AG04449 (cell line): ENCODE measurements around the gene CEP295NL.

Source experiments
- CTCF ChIA-PET: fragments of 350-600 bp; formaldehyde crosslinking; extraction: SDS; loops from one replicate; lab custom pipeline; 2021; ENCODE audit warnings: antibody characterized with exemption; lab: Yijun Ruan, JAX
- POLR2A ChIA-PET: fragments of 400-600, 350-600 bp; formaldehyde crosslinking; extraction: SDS; loops from one replicate; lab custom pipeline; 2020; ENCODE audit warnings: antibody characterized with exemption, inconsistent platforms; lab: Yijun Ruan, JAX
- DNase-seq: peaks from one replicate; pipeline ENCODE4 v3.0.0-alpha.2; 2010; ENCODE audit warnings: low read depth, low spot score
- H3K4me3 ChIP-seq: 2 replicates; pipeline ENCODE4 v1.5.1; 2011; ENCODE audit warnings: low read depth, mild to moderate bottlenecking, control low read depth, low read length
- TF ChIP-seq, protein P1 (sequence below): IDR thresholded peaks from one replicate; pipeline ENCODE4 v1.5.1; 2011; ENCODE audit warnings: mild to moderate bottlenecking, moderate library complexity, low read length, control low read depth, inconsistent platforms; ENCODE audit not compliant: insufficient read depth; ENCODE audit errors: missing control alignments

Gene CEP295NL

DNA sequence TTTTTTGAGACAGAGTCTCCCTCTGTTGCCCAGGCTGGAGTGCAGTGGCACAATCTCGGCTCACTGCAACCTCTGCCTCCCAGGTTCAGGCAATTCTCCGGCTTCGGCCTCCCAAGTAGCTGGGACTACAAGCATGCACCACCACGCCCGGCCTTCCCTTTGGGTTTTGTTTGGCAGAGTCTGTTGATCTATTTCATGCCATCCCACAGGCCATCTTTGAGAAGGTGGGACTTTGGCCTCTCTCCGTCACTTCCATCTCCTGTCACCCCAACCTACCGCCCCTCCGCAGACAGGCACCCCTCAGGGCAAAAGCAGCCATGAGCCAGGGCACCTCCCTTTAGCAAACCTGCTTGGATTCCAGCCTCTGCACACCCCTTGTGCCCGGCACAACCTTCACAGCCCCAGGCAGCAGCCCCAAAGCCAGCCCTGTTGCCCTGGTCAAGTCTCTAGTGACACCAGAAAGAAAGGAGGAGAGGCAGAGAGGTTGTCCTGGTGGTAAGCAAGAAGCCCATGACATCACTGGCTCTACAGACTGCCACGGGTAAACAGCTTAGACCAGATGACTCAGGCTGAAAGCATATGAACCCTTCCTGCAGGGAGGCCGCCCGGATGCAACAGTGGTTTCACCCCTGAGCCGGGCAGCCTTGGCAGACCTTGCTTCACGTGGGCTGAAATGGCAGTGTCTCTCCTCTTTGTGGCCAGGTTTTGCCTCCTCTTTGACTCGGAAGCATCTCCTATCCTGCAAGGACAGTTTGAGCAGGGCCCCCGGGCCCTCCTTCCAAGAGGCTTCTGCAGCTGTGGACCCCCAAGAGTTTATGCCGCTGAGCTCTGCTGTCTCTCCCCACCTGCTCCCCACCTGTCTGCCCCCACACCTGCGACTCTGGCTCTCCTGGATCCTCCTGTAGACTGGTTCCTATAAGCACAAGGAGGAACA is 30.3 kb upstream of the CEP295NL start:
- CTCF ChIA-PET: interaction anchor here (1.0 to 2.5 kb wide), 3 partner anchors 39 to 68 kb away, joined by 4 to 13 read pairs (median 4); no protein-coding TSS in a partner anchor
- H3K4me3 ChIP-seq: peak overlapping the region; percentile 45
- POLR2A ChIA-PET: interaction anchor here (0.6 to 1.7 kb wide), 7 partner anchors 12 to 111 kb away, joined by 3 to 8 read pairs (median 4); no protein-coding TSS in a partner anchor
- TF ChIP-seq, protein P1, sequence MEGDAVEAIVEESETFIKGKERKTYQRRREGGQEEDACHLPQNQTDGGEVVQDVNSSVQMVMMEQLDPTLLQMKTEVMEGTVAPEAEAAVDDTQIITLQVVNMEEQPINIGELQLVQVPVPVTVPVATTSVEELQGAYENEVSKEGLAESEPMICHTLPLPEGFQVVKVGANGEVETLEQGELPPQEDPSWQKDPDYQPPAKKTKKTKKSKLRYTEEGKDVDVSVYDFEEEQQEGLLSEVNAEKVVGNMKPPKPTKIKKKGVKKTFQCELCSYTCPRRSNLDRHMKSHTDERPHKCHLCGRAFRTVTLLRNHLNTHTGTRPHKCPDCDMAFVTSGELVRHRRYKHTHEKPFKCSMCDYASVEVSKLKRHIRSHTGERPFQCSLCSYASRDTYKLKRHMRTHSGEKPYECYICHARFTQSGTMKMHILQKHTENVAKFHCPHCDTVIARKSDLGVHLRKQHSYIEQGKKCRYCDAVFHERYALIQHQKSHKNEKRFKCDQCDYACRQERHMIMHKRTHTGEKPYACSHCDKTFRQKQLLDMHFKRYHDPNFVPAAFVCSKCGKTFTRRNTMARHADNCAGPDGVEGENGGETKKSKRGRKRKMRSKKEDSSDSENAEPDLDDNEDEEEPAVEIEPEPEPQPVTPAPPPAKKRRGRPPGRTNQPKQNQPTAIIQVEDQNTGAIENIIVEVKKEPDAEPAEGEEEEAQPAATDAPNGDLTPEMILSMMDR: no peak
- DNase-seq: peak; percentile 95

DNA sequence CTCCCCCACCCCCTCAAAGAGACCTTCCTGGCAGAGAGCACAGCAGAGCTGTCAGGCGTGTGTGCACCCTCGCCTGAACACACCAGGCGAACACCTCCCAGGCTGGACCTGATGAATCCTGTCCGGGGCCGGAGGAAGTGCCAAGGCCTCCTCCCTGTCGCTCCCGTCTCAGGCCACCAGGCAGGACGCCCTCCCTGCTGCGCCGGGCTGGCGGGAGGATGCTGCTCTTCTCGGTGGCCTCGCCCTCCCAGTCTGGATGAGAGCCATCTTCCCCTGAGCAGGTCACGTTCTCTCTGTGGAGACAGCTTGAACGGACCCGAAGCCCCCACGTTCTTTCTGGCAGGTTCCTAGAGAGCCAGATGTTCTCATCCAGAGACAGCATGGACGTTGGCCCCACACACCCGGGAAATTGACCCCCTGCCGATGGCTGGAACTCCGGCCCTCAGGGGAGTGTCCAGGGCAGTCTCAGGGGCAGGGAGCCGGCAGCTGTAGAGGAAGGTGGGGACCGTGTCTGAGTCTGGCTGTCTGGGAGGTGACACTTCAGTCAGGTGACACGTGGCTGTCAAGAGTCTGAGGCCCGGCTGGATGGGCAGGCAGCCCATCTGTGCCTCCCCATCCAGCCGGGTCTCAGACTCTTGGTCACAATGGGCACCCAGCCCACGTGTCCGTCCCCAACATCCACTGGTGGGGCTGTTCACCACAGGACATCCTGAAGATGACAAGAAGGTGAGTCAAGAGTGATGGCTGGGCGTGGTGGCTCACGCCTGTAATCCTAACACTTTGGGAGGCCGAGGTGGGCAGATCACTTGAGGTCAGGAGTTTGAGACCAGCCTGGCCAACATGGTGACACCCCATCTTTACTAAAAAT is 27.1 kb upstream of the CEP295NL start:
- no peak overlapping the region for H3K4me3 ChIP-seq
- ChIA-PET CTCF (interaction anchor here (0.8 kb wide), 1 partner anchor 40 kb away, joined by 3 read pairs; no protein-coding TSS in a partner anchor), POLR2A (no interaction called here)
- DNase-seq: no peak
- TF ChIP-seq, protein P1: no peak

DNA sequence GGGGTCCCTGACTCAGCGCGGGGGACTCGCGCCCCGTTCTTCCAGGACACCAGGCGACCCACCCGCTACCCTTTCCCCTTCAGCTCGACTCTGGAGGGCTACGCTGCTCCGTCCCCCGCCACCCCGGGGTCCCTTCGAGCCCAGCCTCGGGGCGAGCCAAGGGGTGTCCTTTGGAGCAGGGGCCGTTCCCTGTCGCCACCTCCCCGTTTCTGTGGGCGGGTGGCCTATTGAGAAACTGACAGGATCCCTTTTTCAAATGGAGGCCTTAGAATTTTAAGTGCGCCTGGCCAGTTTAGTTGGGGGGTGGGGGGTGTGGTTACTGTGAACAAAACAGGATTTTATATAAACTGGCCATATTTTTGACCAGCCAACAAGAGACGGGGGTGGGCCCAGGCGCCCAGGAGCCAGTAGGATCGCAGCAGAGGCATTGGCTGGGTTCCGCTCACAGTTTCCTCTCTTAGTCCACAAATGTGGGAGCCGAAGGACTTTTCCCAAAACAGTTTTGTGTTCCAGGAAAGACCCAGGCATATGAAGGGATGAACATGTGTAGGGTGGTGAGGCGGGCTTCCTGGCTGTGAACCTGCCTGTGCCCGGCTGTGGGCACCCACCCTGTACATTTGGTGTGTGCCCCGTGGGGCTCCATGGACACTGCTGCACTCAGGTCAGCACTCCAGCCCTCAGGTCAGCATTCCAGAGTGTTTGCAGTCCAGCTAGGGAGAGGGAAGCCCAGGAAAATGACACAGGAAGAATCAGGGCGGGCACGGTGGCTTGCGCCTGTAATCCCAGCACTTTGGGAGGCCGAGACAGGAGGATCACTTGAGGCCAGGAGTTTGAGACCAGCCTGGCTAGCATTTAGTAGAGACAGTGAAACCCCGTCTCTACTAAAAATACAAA is 22.9 kb upstream of the CEP295NL start:
- H3K4me3 ChIP-seq: peak overlapping the region; percentile 86
- ChIA-PET POLR2A (no interaction called here), CTCF (interaction anchor here (1.2 kb wide), 1 partner anchor 46 kb away, joined by 3 read pairs; no protein-coding TSS in a partner anchor)
- TF ChIP-seq, protein P1: no peak
- DNase-seq: no peak

DNA sequence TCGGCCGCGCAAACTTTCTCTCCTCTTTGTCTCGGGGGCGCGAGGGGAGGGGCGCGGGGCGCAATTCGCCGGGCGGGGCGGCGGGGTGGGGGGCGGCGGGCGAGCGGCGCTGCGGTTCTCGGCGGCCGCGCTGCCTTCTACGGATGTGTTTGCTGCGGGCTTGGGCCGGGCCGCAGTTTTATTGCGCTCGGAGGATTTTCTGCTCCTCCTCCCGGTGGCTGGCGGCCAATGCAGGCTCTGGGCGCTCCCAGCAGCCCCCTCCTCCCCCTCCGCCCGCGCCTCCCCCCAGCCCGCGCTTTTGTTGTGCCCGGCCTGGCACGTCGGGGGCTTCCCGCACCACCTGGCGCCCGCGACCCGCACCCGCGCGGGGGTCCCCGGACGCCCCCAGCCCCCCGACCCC is 22.2 kb upstream of the CEP295NL start, which contains the start of gene TIMP2:
Gene TIMP2 (minus strand): TSS at position 154 of the 400 bp plus-strand sequence. CDS start 299 bp downstream, outside the sequence.
- ChIA-PET CTCF (interaction anchor here (1.2 kb wide), 1 partner anchor 47 kb away, joined by 3 read pairs; no protein-coding TSS in a partner anchor), POLR2A (interaction anchor here (0.5 kb wide), 1 partner anchor 1778 kb away, joined by 3 read pairs; no protein-coding TSS in a partner anchor)
- TF ChIP-seq, protein P1: peak; percentile 13
- H3K4me3 ChIP-seq: peak within 1 kb of the TSS; percentile 86
- DNase-seq: no peak

DNA sequence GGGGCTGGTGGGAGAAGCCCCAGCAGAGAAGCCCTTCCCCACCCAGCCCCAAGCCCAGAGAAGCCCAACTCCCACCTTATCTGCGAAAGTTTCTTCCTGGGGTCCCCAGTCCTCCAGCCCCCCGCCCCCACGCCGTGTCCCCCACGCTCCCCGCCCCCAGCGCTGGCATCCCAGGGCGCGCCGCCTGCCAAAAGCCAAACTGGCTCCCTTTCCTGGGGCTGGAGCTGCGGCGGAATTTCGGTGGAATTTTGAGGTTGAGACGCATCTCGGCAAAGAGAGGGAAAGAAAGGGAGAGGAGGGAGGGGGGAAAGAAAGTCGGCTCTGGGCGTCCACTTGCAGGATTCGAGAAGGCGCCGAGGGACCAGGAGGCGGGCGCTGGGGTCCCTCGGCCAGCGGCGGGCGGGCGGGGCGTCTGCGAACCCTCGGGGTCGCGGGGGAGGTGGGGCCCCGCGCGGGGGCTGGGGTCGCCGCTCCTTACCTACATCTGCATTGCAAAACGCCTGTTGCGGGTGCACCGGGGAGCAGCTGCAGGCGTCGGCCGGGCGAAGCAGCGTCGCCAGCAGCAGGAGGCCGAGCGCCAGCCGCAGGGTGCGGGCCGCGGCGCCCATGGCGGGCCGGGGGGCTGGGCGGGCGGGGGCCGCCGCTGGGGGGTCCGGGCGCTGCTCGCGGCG is 21.6 kb upstream of the CEP295NL start:
- POLR2A ChIA-PET: interaction anchor here (0.5 kb wide), 1 partner anchor 1777 kb away, joined by 3 read pairs; no protein-coding TSS in a partner anchor
- TF ChIP-seq, protein P1: no peak
- CTCF ChIA-PET: no interaction called here
- DNase-seq: no peak
- peak overlapping the region; percentile 86 for H3K4me3 ChIP-seq
